Naive B cell (primary cell): ENCODE results near the gene DEFB132. TPM values are rescaled to one million over a fixed set of nuclear protein-coding genes. Genes with fewer than 3 reads are reported as not detected.
"Not testable (repeated sequence)": the region's sequence is repeated elsewhere in the genome, so short reads cannot be mapped to it uniquely, and the experiment has no call there.

Experiments
- ATAC-seq, 2 donors: fragments of 150-1000 bp; cut with Tn5 transposase; 2 replicates each; pipeline ENCODE4 v1.10.0; 2021; ENCODE audit warnings: low read depth in 2 of 2, mild to moderate bottlenecking in 2 of 2, moderate library complexity in 2 of 2
- DNase-seq: peaks from one replicate; pipeline ENCODE4 v3.0.0; 2022
- H3K27ac Mint-ChIP-seq, 6 donors: one replicate each; pipeline ENCODE4 v1.8.0; 2020 to 2022; ENCODE audit warnings: mild to moderate bottlenecking in 6 of 6, mixed read lengths in 6 of 6, moderate library complexity in 5 of 6, inconsistent platforms in 2 of 6
- H3K27me3 Mint-ChIP-seq, 3 donors: one replicate each; pipeline ENCODE4 v1.8.0; 2021 to 2022; ENCODE audit warnings: mixed read lengths in 3 of 3, mild to moderate bottlenecking in 1 of 3
- H3K36me3 Mint-ChIP-seq, 2 donors: one replicate each; pipeline ENCODE4 v1.8.0; 2020 to 2022; ENCODE audit warnings: mixed read lengths in 2 of 2, inconsistent platforms in 1 of 2, mild to moderate bottlenecking in 1 of 2
- H3K4me1 Mint-ChIP-seq, 3 donors: one replicate each; pipeline ENCODE4 v1.8.0; 2020 to 2022; ENCODE audit warnings: mixed read lengths in 3 of 3, inconsistent platforms in 1 of 3, mild to moderate bottlenecking in 1 of 3, moderate library complexity in 1 of 3
- H3K4me3 Mint-ChIP-seq, 8 donors: one replicate each; pipeline ENCODE4 v1.8.0; 2020 to 2022; ENCODE audit warnings: mild to moderate bottlenecking in 8 of 8, mixed read lengths in 8 of 8, moderate library complexity in 8 of 8, inconsistent platforms in 2 of 8
- H3K9me3 Mint-ChIP-seq, 7 donors: one replicate each; pipeline ENCODE4 v1.8.0; 2020 to 2022; ENCODE audit warnings: mixed read lengths in 7 of 7, mild to moderate bottlenecking in 5 of 7, inconsistent platforms in 2 of 7, moderate library complexity in 1 of 7
- polyA plus RNA-seq, 6 donors: library from polyadenylated mRNA; unstranded; fragments of 300-500 nt; fragmentation: Illumina TruSeq; gene quantifications; one replicate each; pipeline ENCODE4 v1.2.3, GENCODE V29; 2021; ENCODE audit warnings: low read depth in 6 of 6

The DEFB132 gene
- polyA plus RNA-seq: not detected

- H3K9me3 Mint-ChIP-seq: no peaks in the 10 kb centered on the region
- no peaks in the 10 kb centered on the region for H3K4me1 Mint-ChIP-seq
- no peak within 1 kb of the TSS for H3K4me3 Mint-ChIP-seq
- no peak for DNase-seq
- no peak for ATAC-seq
- peaks cover 8 to 22% (median 12%) of the 10 kb centered on the region in 3 donors for H3K27me3 Mint-ChIP-seq
- H3K36me3 Mint-ChIP-seq: no peaks in the 10 kb centered on the region
- peak within 1 kb of the TSS in 2 of 6 donors; percentile 5 to 14 for H3K27ac Mint-ChIP-seq
Observed at GRCh38 chr20:257419-257818, at the start of gene DEFB132. Gene DEFB132, plus strand, starts transcription at chr20:257724. Its CDS starts 55 bp downstream, at chr20:257779.

DNA sequence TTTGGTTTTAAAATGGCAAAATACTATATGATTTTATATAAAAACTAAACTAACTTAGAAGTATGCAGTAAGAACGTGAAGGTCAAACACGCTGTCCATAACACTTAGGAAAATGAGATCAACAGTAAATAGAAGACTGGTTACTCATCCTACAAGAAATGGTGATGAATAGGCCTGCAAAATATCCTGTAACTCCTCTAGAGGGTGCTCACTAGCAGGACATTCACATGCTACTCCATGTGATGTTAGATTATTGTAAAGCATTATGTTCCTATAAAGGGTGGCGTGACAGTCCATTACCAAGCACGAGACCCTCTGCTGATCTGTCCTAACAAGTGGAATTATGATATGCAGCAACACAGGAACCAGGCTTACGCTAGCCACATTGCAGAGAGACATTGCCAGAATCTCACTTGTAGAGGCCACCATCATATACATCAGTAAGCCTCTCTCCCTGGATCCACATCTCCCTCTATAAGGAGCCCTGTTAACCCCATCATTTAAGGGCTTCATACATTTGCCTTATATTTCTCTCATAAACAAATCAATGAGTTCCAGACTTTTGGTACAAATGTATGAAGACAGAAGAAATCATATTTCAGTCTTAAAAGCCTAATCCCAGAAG is 48.5 kb upstream of the DEFB132 start:
- DNase-seq: peak; percentile 35
- no peaks in the 10 kb centered on the region for H3K36me3 Mint-ChIP-seq
- no peak overlapping the region for H3K27ac Mint-ChIP-seq
- peaks cover 8 to 18% (median 10%) of the 10 kb centered on the region in 3 donors for H3K27me3 Mint-ChIP-seq
- ATAC-seq: peak; percentile 71 to 84
- H3K4me1 Mint-ChIP-seq: no peaks in the 10 kb centered on the region
- H3K4me3 Mint-ChIP-seq: no peak overlapping the region
- H3K9me3 Mint-ChIP-seq: no peaks in the 10 kb centered on the region

- H3K9me3 Mint-ChIP-seq: no peaks in the 10 kb centered on the region
- DNase-seq: no peak
- H3K27me3 Mint-ChIP-seq: peaks cover 8 to 19% (median 15%) of the 10 kb centered on the region in 3 donors
- H3K4me3 Mint-ChIP-seq: no peak overlapping the region
- no peak for ATAC-seq
- H3K27ac Mint-ChIP-seq: no peak overlapping the region
- no peaks in the 10 kb centered on the region for H3K36me3 Mint-ChIP-seq
- no peaks in the 10 kb centered on the region for H3K4me1 Mint-ChIP-seq
Observed at GRCh38 chr20:210809-211502, 46.6 kb upstream of the DEFB132 start.

GRCh38 chr20:214383-214782 is 43.1 kb upstream of the DEFB132 start:
- Mint-ChIP-seq H3K9me3 (no peaks in the 10 kb centered on the region), H3K4me1 (no peaks in the 10 kb centered on the region), H3K27me3 (peaks cover 21 to 38% (median 25%) of the 10 kb centered on the region in 3 donors), H3K4me3 (no peak overlapping the region), H3K27ac (no peak overlapping the region), H3K36me3 (no peaks in the 10 kb centered on the region)
- ATAC-seq (no peak), DNase-seq (no peak)

GRCh38 chr20:215796-216195 is 41.7 kb upstream of the DEFB132 start:
- no peaks in the 10 kb centered on the region for H3K36me3 Mint-ChIP-seq
- H3K27me3 Mint-ChIP-seq: peaks cover 35 to 52% (median 39%) of the 10 kb centered on the region in 3 donors
- no peak overlapping the region for H3K27ac Mint-ChIP-seq
- no peak overlapping the region for H3K4me3 Mint-ChIP-seq
- DNase-seq (no peak), ATAC-seq (no peak)
- H3K9me3 Mint-ChIP-seq: no peaks in the 10 kb centered on the region
- H3K4me1 Mint-ChIP-seq: no peaks in the 10 kb centered on the region

GRCh38 chr20:217266-217665 is 40.3 kb upstream of the DEFB132 start:
- H3K27ac Mint-ChIP-seq: no peak overlapping the region
- no peaks in the 10 kb centered on the region for H3K4me1 Mint-ChIP-seq
- H3K9me3 Mint-ChIP-seq: no peaks in the 10 kb centered on the region
- no peak overlapping the region for H3K4me3 Mint-ChIP-seq
- no peak for ATAC-seq
- H3K27me3 Mint-ChIP-seq: peaks cover 39 to 65% (median 50%) of the 10 kb centered on the region in 3 donors
- DNase-seq: no peak
- H3K36me3 Mint-ChIP-seq: no peaks in the 10 kb centered on the region

GRCh38 chr20:219290-220115 is 38.0 kb upstream of the DEFB132 start:
- Mint-ChIP-seq H3K4me1 (no peaks in the 10 kb centered on the region), H3K9me3 (no peaks in the 10 kb centered on the region), H3K36me3 (no peaks in the 10 kb centered on the region), H3K27ac (peak overlapping the region in 1 of 6 donors; percentile 5), H3K27me3 (peaks cover 35 to 56% (median 42%) of the 10 kb centered on the region in 3 donors), H3K4me3 (no peak overlapping the region)
- DNase-seq: no peak
- no peak for ATAC-seq

DNA sequence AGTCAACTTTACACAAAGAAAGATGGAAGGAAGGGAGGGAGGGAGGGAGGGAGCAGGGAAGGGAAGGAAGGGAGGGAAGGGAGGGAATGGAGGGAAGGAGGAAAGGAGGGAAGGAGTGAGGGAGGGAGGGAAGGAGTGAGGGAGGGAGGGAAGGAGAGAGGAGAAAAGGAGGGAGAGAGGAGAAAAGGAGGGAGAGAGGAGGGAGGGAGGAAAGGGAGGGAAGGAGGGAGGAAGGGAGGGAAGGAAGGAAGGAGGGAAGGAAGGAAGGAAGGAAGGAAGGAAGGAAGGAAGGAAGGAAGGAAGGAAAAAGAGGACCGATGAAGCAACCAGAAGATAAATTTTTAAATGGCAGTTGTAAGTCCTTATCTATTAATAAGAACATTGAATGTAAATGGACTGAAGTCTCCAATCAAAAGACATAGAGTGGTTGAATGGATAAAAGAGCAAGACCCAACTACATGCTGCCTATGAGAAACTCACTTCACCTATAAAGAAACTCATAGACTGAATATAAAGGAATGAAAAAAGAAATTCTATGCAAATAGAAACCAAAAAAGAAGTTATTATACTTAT is 36.2 kb upstream of the DEFB132 start:
- no peaks in the 10 kb centered on the region for H3K36me3 Mint-ChIP-seq
- H3K27ac Mint-ChIP-seq: no peak overlapping the region
- peaks cover 0 to under 1% (median 0%) of the 10 kb centered on the region in 3 donors for H3K4me1 Mint-ChIP-seq
- H3K9me3 Mint-ChIP-seq: peaks cover 0 to 5% (median 0%) of the 10 kb centered on the region in 7 donors
- H3K27me3 Mint-ChIP-seq: peaks cover 30 to 56% (median 42%) of the 10 kb centered on the region in 3 donors
- no peak for DNase-seq
- no peak overlapping the region for H3K4me3 Mint-ChIP-seq
- ATAC-seq: no peak

DNA sequence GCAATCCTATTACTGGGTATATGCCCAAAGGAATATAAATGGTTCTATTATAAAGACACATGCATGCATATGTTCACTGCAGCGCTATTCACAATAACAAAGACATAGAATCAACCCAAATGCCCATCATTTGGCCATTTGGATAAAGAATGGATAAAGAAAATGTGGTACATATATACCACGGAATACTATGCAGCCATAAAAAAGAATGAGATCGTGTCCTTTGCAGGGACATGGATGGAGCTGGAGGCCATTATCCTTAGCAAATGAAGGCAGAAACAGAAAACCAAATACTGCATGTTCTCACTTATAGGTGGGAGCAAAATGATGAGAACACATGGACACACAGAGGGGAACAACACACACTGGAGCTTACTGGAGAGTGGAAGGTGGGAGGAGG is 31.6 kb upstream of the DEFB132 start:
- not testable (repeated sequence) for H3K27ac Mint-ChIP-seq, H3K36me3 Mint-ChIP-seq, ATAC-seq, H3K9me3 Mint-ChIP-seq, DNase-seq
- Mint-ChIP-seq H3K27me3 (peaks cover 4 to 21% (median 10%) of the 10 kb centered on the region in 3 donors), H3K4me3 (peak overlapping the region in 1 of 8 donors; percentile 10), H3K4me1 (peaks cover 18 to 24% (median 23%) of the 10 kb centered on the region in 3 donors)

GRCh38 chr20:226958-227357 is 30.6 kb upstream of the DEFB132 start, which contains the start of gene DEFB129:
Gene DEFB129, plus strand, starts transcription at chr20:227258. Its CDS starts 31 bp downstream, at chr20:227289.
- H3K4me3 Mint-ChIP-seq: peak within 1 kb of the TSS in 6 of 8 donors; percentile 17 to 79 (median 43)

DNA sequence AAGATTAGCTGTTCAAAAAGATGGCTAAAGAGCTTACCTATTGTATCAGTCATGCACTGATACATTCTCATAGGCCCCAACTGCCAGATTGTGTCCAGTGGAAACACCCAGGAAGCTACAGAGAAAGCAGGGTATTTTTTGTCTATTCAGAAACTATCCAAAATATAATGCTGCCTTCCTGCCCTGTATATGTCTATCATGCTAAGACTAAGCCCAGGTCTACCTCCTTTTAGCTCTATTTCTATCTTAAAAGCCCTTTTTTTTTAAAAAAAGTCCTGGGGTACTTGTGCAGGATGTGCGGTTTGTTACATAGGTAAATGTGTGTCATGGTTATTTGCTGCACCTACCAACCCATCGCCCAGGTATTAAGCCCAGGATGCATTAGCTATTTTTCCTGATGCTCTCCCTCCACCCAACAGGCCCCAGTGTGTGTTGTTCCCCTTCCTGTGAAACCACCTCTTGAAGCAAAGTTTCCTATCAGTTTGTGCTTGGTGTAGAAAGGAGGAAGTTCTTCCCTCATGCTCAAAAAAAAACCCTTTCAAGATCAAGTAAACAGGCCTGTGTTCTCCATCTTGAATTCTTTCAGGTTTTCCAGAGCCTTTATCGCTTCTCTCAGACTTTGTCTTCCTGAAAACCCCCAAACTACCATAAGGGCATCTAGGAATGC is 30.0 kb upstream of the DEFB132 start:
- H3K4me1 Mint-ChIP-seq: peaks cover 18 to 24% (median 23%) of the 10 kb centered on the region in 3 donors
- peak; percentile 26 for DNase-seq
- peak; percentile 84 to 89 for ATAC-seq
- peak overlapping the region in 5 of 8 donors; percentile 17 to 79 (median 40) for H3K4me3 Mint-ChIP-seq
- peak overlapping the region; percentile 68 to 89 (median 84) for H3K27ac Mint-ChIP-seq
- H3K9me3 Mint-ChIP-seq: peaks cover 0 to 5% (median 0%) of the 10 kb centered on the region in 7 donors
- peaks cover 0 to 7% (median 0%) of the 10 kb centered on the region in 3 donors for H3K27me3 Mint-ChIP-seq
- no peaks in the 10 kb centered on the region for H3K36me3 Mint-ChIP-seq

More at GRCh38 chr20:226958-227357, 30.6 kb upstream of the DEFB132 start, which contains the start of gene DEFB129:
- H3K27ac Mint-ChIP-seq: peak within 1 kb of the TSS; percentile 68 to 89 (median 84)
- no peak for DNase-seq
- H3K27me3 Mint-ChIP-seq: peaks cover 0 to 12% (median 0%) of the 10 kb centered on the region in 3 donors
- peaks cover 18 to 24% (median 23%) of the 10 kb centered on the region in 3 donors for H3K4me1 Mint-ChIP-seq
- no peak for ATAC-seq
- H3K36me3 Mint-ChIP-seq: no peaks in the 10 kb centered on the region
- H3K9me3 Mint-ChIP-seq: peaks cover 0 to 5% (median 0%) of the 10 kb centered on the region in 7 donors

DNA sequence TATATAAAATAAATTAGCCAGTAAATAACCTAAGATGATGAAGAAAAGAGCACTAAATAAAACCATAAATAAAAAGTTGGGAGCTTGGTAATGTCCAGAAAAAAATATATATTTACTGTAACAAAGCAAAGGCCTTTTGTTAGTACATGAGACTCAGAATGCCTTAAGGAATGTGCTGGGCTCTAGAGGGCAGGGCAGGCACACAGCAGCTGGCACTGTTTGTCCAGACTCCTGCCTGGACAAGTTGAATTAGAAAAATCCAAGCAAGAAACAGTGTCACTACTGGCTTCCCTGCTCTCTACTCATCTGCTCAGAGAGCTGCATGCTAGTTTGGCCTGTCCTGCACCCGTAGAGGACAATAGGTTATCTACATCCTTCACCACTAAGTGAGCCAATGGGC is 21.6 kb upstream of the DEFB132 start:
- H3K4me3 Mint-ChIP-seq: no peak overlapping the region
- DNase-seq: no peak

More for the DNA sequence above, 21.6 kb upstream of the DEFB132 start:
- Mint-ChIP-seq H3K9me3 (peaks cover 0 to 1% (median 0%) of the 10 kb centered on the region in 7 donors), H3K4me1 (peaks cover 5 to 24% (median 11%) of the 10 kb centered on the region in 3 donors), H3K27me3 (no peaks in the 10 kb centered on the region), H3K27ac (no peak overlapping the region), H3K36me3 (no peaks in the 10 kb centered on the region)
- no peak for ATAC-seq
